CD4-positive, alpha-beta T cell (primary cell): ENCODE measurements around the gene AKAP7. TPM values are rescaled to one million over a fixed set of nuclear protein-coding genes. Genes with fewer than 3 reads are reported as not detected.

Source experiments
- ATAC-seq: fragments of 200-7000 bp; cut with Tn5 transposase; one replicate; pipeline ENCODE4 v1.10.0; 2022; ENCODE audit warnings: mild to moderate bottlenecking; ENCODE audit not compliant: poor library complexity
- CTCF ChIA-PET: fragments of 350-600 bp; sonication (Branson Sonifier 250); formaldehyde crosslinking; loops from one replicate; lab custom pipeline; 2021; ENCODE audit warnings: antibody characterized with exemption, inconsistent platforms; lab: Charles Lee
- POLR2A ChIA-PET: fragments of 350-600 bp; sonication (Branson Sonifier 250); formaldehyde crosslinking; loops from one replicate; lab custom pipeline; 2021; ENCODE audit warnings: antibody characterized with exemption, inconsistent platforms; lab: Charles Lee
- DNase-seq, 14 experiments: peaks; one replicate each; pipeline ENCODE4 v3.0.0-alpha.2; 2013 to 2020; ENCODE audit warnings: mixed read lengths in 2 of 14
- H3K27ac ChIP-seq, 2 donors: one replicate each; pipeline versions ENCODE4 v1.5.1 to v1.7.0; 2013; ENCODE audit warnings: low read length in 2 of 2, low read depth in 1 of 2, mild to moderate bottlenecking in 1 of 2
- H3K27me3 ChIP-seq, 2 experiments: 1 replicate in 1 of 2; 2 replicates in 1 of 2; pipeline versions ENCODE4 v1.6.1 to v1.7.0; 2013; ENCODE audit warnings: low read length in 2 of 2, control low read depth in 1 of 2, mild to moderate bottlenecking in 1 of 2, moderate library complexity in 1 of 2; ENCODE audit not compliant: insufficient read depth in 2 of 2, control insufficient read depth in 1 of 2
- H3K36me3 ChIP-seq: one replicate; pipeline ENCODE4 v1.6.1; 2013; ENCODE audit warnings: low read length, control low read depth; ENCODE audit not compliant: insufficient read depth
- H3K4me1 ChIP-seq: one replicate; pipeline ENCODE4 v1.6.1; 2013; ENCODE audit warnings: low read length, control low read depth; ENCODE audit not compliant: insufficient read depth
- H3K4me3 ChIP-seq: one replicate; pipeline ENCODE4 v1.5.1; 2013; ENCODE audit warnings: mild to moderate bottlenecking, low read length, moderate library complexity
- H3K9me3 ChIP-seq, 2 experiments: 1 replicate in 1 of 2; 2 replicates in 1 of 2; pipeline versions ENCODE4 v1.6.1 to v1.7.0; 2013; ENCODE audit warnings: low read length in 2 of 2, mild to moderate bottlenecking in 2 of 2, control low read depth in 1 of 2, moderate library complexity in 1 of 2; ENCODE audit not compliant: control insufficient read depth in 1 of 2, insufficient read depth in 1 of 2
- H3K27ac Mint-ChIP-seq: one replicate; pipeline ENCODE4 v1.8.0; 2020; ENCODE audit warnings: mixed read lengths
- H3K27me3 Mint-ChIP-seq: one replicate; pipeline ENCODE4 v1.8.0; 2021; ENCODE audit warnings: mixed read lengths
- H3K36me3 Mint-ChIP-seq: one replicate; pipeline ENCODE4 v1.8.0; 2021; ENCODE audit warnings: low read depth, mixed read lengths
- H3K4me1 Mint-ChIP-seq: one replicate; pipeline ENCODE4 v1.8.0; 2021; ENCODE audit warnings: low read depth, mixed read lengths
- H3K4me3 Mint-ChIP-seq: one replicate; pipeline ENCODE4 v1.8.0; 2020; ENCODE audit warnings: mild to moderate bottlenecking, mixed read lengths
- H3K9me3 Mint-ChIP-seq: one replicate; pipeline ENCODE4 v1.8.0; 2020; ENCODE audit warnings: mixed read lengths
- intact Hi-C, 2 experiments: fragments of 100-400 bp; cut with DNase I in 1 of 2; cut with micrococcal nuclease in 1 of 2; formaldehyde crosslinking; loops; one replicate each; pipeline versions ENCODE4 v1.15.1 to v1.9.0; 2023 to 2025; cut with DNase I, micrococcal nuclease
- total RNA-seq, 174 experiments: library from RNA in 2 of 174; stranded (reverse) in 2 of 174; gene quantifications; one replicate each; pipeline ENCODE4 v1.2.3 and lab custom pipeline; 2021 to 2026
- TF ChIP-seq, protein P1 (sequence below): fragments of 200-600 bp; IDR thresholded peaks from one replicate; pipeline ENCODE4 v1.8.0; 2022; ENCODE audit warnings: antibody characterized with exemption, mild to moderate bottlenecking

Gene AKAP7
- total RNA-seq, 2 experiments from 2014 or later: 9.1 to 12.2 TPM

DNA sequence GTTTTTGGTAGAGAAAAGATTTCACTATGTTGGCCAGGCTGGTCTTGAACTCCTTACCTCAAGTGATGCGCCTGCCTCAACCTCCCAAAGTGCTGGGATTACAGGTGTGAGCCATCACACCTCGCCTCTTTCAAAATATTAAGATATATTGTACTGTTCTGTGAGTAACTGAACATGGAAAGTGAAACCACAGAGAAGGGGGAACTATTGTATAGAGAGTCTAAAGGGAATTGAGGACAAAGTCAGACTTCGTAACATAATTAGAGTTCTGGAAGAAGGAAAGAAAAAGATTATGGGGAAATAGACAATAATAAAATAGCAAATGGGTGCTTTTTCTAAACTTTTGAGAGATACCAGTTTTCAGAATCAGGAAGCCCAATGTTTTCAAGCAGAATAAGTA lies 17.4 kb upstream of the AKAP7 start:
- Mint-ChIP-seq H3K4me3 (no peak overlapping the region), H3K27ac (no peak overlapping the region), H3K4me1 (no peaks in the 10 kb centered on the region), H3K27me3 (no peaks in the 10 kb centered on the region), H3K9me3 (no peaks in the 10 kb centered on the region), H3K36me3 (no peaks in the 10 kb centered on the region)
- TF ChIP-seq, protein P1, sequence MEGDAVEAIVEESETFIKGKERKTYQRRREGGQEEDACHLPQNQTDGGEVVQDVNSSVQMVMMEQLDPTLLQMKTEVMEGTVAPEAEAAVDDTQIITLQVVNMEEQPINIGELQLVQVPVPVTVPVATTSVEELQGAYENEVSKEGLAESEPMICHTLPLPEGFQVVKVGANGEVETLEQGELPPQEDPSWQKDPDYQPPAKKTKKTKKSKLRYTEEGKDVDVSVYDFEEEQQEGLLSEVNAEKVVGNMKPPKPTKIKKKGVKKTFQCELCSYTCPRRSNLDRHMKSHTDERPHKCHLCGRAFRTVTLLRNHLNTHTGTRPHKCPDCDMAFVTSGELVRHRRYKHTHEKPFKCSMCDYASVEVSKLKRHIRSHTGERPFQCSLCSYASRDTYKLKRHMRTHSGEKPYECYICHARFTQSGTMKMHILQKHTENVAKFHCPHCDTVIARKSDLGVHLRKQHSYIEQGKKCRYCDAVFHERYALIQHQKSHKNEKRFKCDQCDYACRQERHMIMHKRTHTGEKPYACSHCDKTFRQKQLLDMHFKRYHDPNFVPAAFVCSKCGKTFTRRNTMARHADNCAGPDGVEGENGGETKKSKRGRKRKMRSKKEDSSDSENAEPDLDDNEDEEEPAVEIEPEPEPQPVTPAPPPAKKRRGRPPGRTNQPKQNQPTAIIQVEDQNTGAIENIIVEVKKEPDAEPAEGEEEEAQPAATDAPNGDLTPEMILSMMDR: no peak
- CTCF ChIA-PET: interaction anchor here (0.7 kb wide), 1 partner anchor 233 kb away, joined by 3 read pairs; no protein-coding TSS in a partner anchor
- Histone ChIP-seq H3K4me1 (no peaks in the 10 kb centered on the region), H3K36me3 (no peaks in the 10 kb centered on the region), H3K27me3 (no peaks in the 10 kb centered on the region), H3K27ac (no peak overlapping the region), H3K9me3 (no peaks in the 10 kb centered on the region), H3K4me3 (no peak overlapping the region)
- intact Hi-C loops: loop anchor here in 1 of 2 experiments (5.0 kb wide), 2 partner anchors 56 to 419 kb away; partner anchors contain the start of gene EPB41L2
- ATAC-seq (no peak), DNase-seq (no peak)
- POLR2A ChIA-PET: no interaction called here

- no peak overlapping the region for H3K27ac ChIP-seq
- no peaks in the 10 kb centered on the region for H3K4me1 ChIP-seq
- intact Hi-C loops: no loop called here
- Mint-ChIP-seq H3K27ac (no peak overlapping the region), H3K4me3 (no peak overlapping the region), H3K9me3 (no peaks in the 10 kb centered on the region), H3K36me3 (no peaks in the 10 kb centered on the region), H3K27me3 (peaks cover 9% of the 10 kb centered on the region), H3K4me1 (no peaks in the 10 kb centered on the region)
- POLR2A ChIA-PET: no interaction called here
- H3K36me3 ChIP-seq: no peaks in the 10 kb centered on the region
- CTCF ChIA-PET: no interaction called here
- DNase-seq (no peak), ATAC-seq (no peak)
- H3K4me3 ChIP-seq: no peak overlapping the region
- peaks cover 0 to 5% of the 10 kb centered on the region in 2 experiments for H3K27me3 ChIP-seq
- H3K9me3 ChIP-seq: no peaks in the 10 kb centered on the region
- TF ChIP-seq, protein P1: no peak
Observed at GRCh38 chr6:131122007-131122406, 13.3 kb upstream of the AKAP7 start.

DNA sequence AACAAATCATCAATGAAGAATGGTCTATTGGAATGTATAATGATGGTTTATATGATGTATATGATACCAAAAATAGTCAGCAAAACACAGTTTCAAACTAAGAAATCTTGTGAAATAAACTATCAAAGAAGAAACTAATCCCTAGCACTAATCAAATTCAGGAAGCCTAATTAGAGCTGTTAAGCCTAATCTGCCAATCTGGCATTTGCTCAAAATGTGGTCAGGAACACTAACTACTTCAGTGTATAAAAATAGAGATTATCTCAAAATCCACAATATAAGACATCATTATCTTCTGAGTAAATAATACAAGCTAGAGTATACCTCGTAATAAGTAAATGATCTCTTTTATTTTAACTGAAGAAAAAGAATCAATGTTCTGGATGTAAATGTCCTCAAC lies 12.8 kb upstream of the AKAP7 start:
- CTCF ChIA-PET: no interaction called here
- Histone ChIP-seq H3K27me3 (peaks cover 0 to 5% of the 10 kb centered on the region in 2 experiments), H3K27ac (no peak overlapping the region), H3K4me1 (no peaks in the 10 kb centered on the region), H3K9me3 (no peaks in the 10 kb centered on the region), H3K4me3 (no peak overlapping the region), H3K36me3 (no peaks in the 10 kb centered on the region)
- H3K27me3 Mint-ChIP-seq: peaks cover 9% of the 10 kb centered on the region
- intact Hi-C loops: no loop called here
- no peak overlapping the region for H3K4me3 Mint-ChIP-seq
- H3K4me1 Mint-ChIP-seq: no peaks in the 10 kb centered on the region
- H3K9me3 Mint-ChIP-seq: no peaks in the 10 kb centered on the region
- no peaks in the 10 kb centered on the region for H3K36me3 Mint-ChIP-seq
- no peak overlapping the region for H3K27ac Mint-ChIP-seq
- no peak for ATAC-seq
- TF ChIP-seq, protein P1: no peak
- POLR2A ChIA-PET: no interaction called here
- no peak for DNase-seq
